HEK293 (cell line): ENCODE data around the gene TBC1D22A.

Experiments
- CTCF ChIA-PET: fragments of 350-600 bp; formaldehyde crosslinking; extraction: SDS; loops from one replicate; lab custom pipeline; 2021; ENCODE audit warnings: antibody characterized with exemption; lab: Yijun Ruan, JAX
- POLR2A ChIA-PET: fragments of 300-600 bp; formaldehyde crosslinking; extraction: SDS; loops from one replicate; lab custom pipeline; 2020; ENCODE audit warnings: antibody characterized with exemption, inconsistent platforms; lab: Yijun Ruan, JAX
- H3K27ac ChIP-seq: fragments of 200-500 bp; sonication (Bioruptor generic); 2 replicates; pipeline ENCODE4 v1.5.1; 2014; ENCODE audit warnings: low read depth, low read length, control low read depth, inconsistent platforms; ENCODE audit errors: extremely low read depth
- H3K36me3 ChIP-seq, 2 experiments: fragments of 200-500 bp in 1 of 2; sonication (Bioruptor generic) in 1 of 2; 1 replicate in 1 of 2; 2 replicates in 1 of 2; pipeline ENCODE4 v1.5.1; 2014 to 2017; ENCODE audit warnings: inconsistent platforms in 2 of 2, low read length in 2 of 2; ENCODE audit not compliant: control insufficient read depth in 2 of 2, insufficient read depth in 1 of 2
- H3K4me1 ChIP-seq: fragments of 200-500 bp; sonication (Bioruptor generic); 2 replicates; pipeline ENCODE4 v1.5.1; 2014; ENCODE audit warnings: mild to moderate bottlenecking, low read length, inconsistent platforms; ENCODE audit not compliant: control insufficient read depth, insufficient read depth
- H3K4me3 ChIP-seq: 2 replicates; pipeline ENCODE4 v1.5.1; 2011; ENCODE audit warnings: low read depth, mild to moderate bottlenecking, control low read depth, low read length, moderate library complexity
- H3K9me3 ChIP-seq: fragments of 200-500 bp; sonication (Bioruptor generic); 2 replicates; pipeline ENCODE4 v1.5.1; 2014; ENCODE audit warnings: low read depth, low read length, inconsistent platforms; ENCODE audit not compliant: control insufficient read depth, insufficient read depth
- GLIS1 ChIP-seq: fragments of 450-650 bp; formaldehyde crosslinking; IDR thresholded peaks from 2 replicates; pipeline ENCODE4 v1.5.1; 2016; ENCODE audit warnings: missing biosample characterization, missing genetic modification characterization
- KLF9 ChIP-seq: fragments of 450-650 bp; formaldehyde crosslinking; IDR thresholded peaks from 2 replicates; pipeline ENCODE4 v1.5.1; 2016; ENCODE audit warnings: missing biosample characterization, missing genetic modification characterization, low read depth
- SP7 ChIP-seq: fragments of 450-650 bp; formaldehyde crosslinking; IDR thresholded peaks from 2 replicates; pipeline ENCODE4 v1.5.1; 2016; ENCODE audit warnings: missing biosample characterization, missing genetic modification characterization
- TCF7L2 ChIP-seq: IDR thresholded peaks from 2 replicates; pipeline ENCODE4 v1.6.1; 2011; ENCODE audit warnings: low read depth, mild to moderate bottlenecking, inconsistent platforms, low read length, moderate library complexity, borderline replicate concordance
- ZBTB48 ChIP-seq: fragments of 450-650 bp; formaldehyde crosslinking; IDR thresholded peaks from 2 replicates; pipeline ENCODE4 v1.5.1; 2016; ENCODE audit warnings: missing biosample characterization, missing genetic modification characterization
- ZFP3 ChIP-seq: fragments of 450-650 bp; formaldehyde crosslinking; IDR thresholded peaks from 2 replicates; pipeline ENCODE4 v1.5.1; 2016; ENCODE audit warnings: low read depth, missing biosample characterization, missing genetic modification characterization
- ZFP69B ChIP-seq: fragments of 450-650 bp; formaldehyde crosslinking; IDR thresholded peaks from 2 replicates; pipeline ENCODE4 v1.5.1; 2016; ENCODE audit warnings: missing biosample characterization, missing genetic modification characterization
- ZNF112 ChIP-seq: fragments of 450-650 bp; formaldehyde crosslinking; IDR thresholded peaks from 2 replicates; pipeline ENCODE4 v1.5.0; 2017; ENCODE audit warnings: missing biosample characterization, missing genetic modification characterization
- ZNF174 ChIP-seq: fragments of 450-650 bp; formaldehyde crosslinking; IDR thresholded peaks from 2 replicates; pipeline ENCODE4 v1.5.0; 2017; ENCODE audit warnings: missing biosample characterization, mild to moderate bottlenecking, missing genetic modification characterization
- ZNF2 ChIP-seq: fragments of 450-650 bp; formaldehyde crosslinking; IDR thresholded peaks from 2 replicates; pipeline ENCODE4 v1.5.1; 2016; ENCODE audit warnings: missing biosample characterization, missing genetic modification characterization
- ZNF335 ChIP-seq: fragments of 450-650 bp; formaldehyde crosslinking; conservative IDR thresholded peaks from 2 replicates; pipeline ENCODE4 v1.5.1; 2016; ENCODE audit warnings: missing biosample characterization, missing genetic modification characterization
- ZNF510 ChIP-seq: fragments of 450-650 bp; formaldehyde crosslinking; IDR thresholded peaks from 2 replicates; pipeline ENCODE4 v1.5.1; 2018; ENCODE audit warnings: mild to moderate bottlenecking, missing genetic modification characterization, missing biosample characterization; ENCODE audit not compliant: insufficient replicate concordance
- ZNF549 ChIP-seq: fragments of 450-650 bp; IDR thresholded peaks from 2 replicates; pipeline ENCODE4 v1.5.1; 2018; ENCODE audit warnings: missing biosample characterization, missing genetic modification characterization, mild to moderate bottlenecking, inconsistent platforms, moderate library complexity
- ZNF623 ChIP-seq: fragments of 450-650 bp; formaldehyde crosslinking; IDR thresholded peaks from 2 replicates; pipeline ENCODE4 v1.5.1; 2016; ENCODE audit warnings: missing biosample characterization, missing genetic modification characterization
- ZNF624 ChIP-seq: fragments of 450-650 bp; formaldehyde crosslinking; IDR thresholded peaks from 2 replicates; pipeline ENCODE4 v1.5.1; 2017; ENCODE audit warnings: missing biosample characterization, missing genetic modification characterization
- ZNF660 ChIP-seq: fragments of 450-650 bp; IDR thresholded peaks from 2 replicates; pipeline ENCODE4 v1.5.1; 2018; ENCODE audit warnings: missing biosample characterization, mild to moderate bottlenecking, missing genetic modification characterization
- ZNF768 ChIP-seq: fragments of 450-650 bp; formaldehyde crosslinking; IDR thresholded peaks from 2 replicates; pipeline ENCODE4 v1.5.1; 2018; ENCODE audit warnings: missing biosample characterization, mild to moderate bottlenecking, missing genetic modification characterization
- ZNF776 ChIP-seq: fragments of 450-650 bp; formaldehyde crosslinking; IDR thresholded peaks from 2 replicates; pipeline ENCODE4 v1.5.0; 2017; ENCODE audit warnings: missing biosample characterization, missing genetic modification characterization, borderline replicate concordance
- ZNF791 ChIP-seq: fragments of 450-650 bp; formaldehyde crosslinking; IDR thresholded peaks from 2 replicates; pipeline ENCODE4 v1.5.1; 2016; ENCODE audit warnings: missing biosample characterization, missing genetic modification characterization
- ZSCAN30 ChIP-seq: fragments of 450-650 bp; IDR thresholded peaks from 2 replicates; pipeline ENCODE4 v1.5.1; 2018; ENCODE audit warnings: missing biosample characterization, mild to moderate bottlenecking, missing genetic modification characterization, moderate library complexity
- TF ChIP-seq, protein P1 (sequence below): fragments of 450-650 bp; formaldehyde crosslinking; IDR thresholded peaks from 2 replicates; pipeline ENCODE4 v1.5.1; 2016; ENCODE audit warnings: missing biosample characterization, missing genetic modification characterization
- TF ChIP-seq, protein P2 (sequence below): IDR thresholded peaks from 2 replicates; pipeline ENCODE4 v1.6.1; 2011; ENCODE audit warnings: mild to moderate bottlenecking, low read depth, low read length, borderline replicate concordance
- TF ChIP-seq, protein P3 (sequence below): fragments of 450-650 bp; formaldehyde crosslinking; IDR thresholded peaks from 2 replicates; pipeline ENCODE4 v1.5.1; 2016; ENCODE audit warnings: missing biosample characterization, missing genetic modification characterization
- TF ChIP-seq, protein P4 (sequence below): fragments of 450-650 bp; formaldehyde crosslinking; IDR thresholded peaks from 2 replicates; pipeline ENCODE4 v1.5.0; 2017; ENCODE audit warnings: missing biosample characterization, missing genetic modification characterization, borderline replicate concordance

Gene TBC1D22A

DNA sequence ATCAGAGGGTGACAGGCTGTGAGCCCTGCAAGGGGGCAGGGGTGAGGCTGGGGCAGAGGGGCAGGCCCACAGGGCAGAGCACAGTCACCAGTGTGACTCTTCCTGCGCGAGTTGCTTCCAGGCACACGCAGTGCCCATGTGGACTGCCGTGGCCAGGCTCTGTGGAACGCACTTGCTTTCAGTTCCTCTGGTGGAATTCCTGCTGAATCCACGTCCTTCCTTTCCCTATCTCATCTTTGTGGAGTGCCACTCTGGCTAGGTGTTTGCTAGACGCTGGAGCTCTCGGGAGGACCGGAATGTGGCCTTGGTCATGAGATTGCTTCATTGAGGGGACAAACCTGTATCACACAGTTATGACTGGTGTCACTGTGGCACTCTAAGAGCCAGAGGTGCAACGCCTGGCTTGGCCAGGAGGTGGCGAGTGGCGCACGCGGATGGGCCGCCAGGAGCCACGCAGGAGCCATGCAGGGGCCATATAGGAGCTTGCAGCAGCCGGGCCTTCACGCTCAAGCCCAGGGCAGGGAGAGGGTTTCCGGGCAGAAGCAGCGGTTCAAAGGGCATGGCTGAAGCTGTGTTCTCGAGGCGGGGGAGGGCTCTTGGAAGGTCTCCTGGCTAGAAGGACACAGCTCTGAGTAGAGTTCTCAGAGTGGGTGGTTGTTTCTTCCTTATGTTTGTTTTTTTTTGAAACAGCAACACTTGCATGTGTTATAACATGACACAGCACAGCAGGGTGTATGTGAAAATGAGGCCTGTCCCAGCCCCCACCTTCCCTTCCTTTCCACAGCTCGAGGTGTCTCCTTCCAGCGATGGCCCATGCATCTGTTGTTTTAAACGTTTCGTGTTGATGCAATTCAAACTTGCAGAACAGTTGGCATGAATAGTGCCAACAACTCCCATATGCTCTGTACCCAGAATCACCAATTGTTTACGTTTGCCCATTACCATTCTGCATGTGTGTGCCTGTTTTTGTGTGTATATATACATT is 36.2 kb downstream of the TBC1D22A start (continued):
- TF ChIP-seq ZNF335: no peak
- no peak for TF ChIP-seq ZNF112 (tag by site-specific recombination)
- TF ChIP-seq ZNF791 (tag by site-specific recombination): no peak
- TF ChIP-seq ZNF549 (tag by site-specific recombination): no peak
- peak; percentile 48; the same call in 1 of the 2 replicates for TF ChIP-seq ZNF2
- TF ChIP-seq, protein P1, sequence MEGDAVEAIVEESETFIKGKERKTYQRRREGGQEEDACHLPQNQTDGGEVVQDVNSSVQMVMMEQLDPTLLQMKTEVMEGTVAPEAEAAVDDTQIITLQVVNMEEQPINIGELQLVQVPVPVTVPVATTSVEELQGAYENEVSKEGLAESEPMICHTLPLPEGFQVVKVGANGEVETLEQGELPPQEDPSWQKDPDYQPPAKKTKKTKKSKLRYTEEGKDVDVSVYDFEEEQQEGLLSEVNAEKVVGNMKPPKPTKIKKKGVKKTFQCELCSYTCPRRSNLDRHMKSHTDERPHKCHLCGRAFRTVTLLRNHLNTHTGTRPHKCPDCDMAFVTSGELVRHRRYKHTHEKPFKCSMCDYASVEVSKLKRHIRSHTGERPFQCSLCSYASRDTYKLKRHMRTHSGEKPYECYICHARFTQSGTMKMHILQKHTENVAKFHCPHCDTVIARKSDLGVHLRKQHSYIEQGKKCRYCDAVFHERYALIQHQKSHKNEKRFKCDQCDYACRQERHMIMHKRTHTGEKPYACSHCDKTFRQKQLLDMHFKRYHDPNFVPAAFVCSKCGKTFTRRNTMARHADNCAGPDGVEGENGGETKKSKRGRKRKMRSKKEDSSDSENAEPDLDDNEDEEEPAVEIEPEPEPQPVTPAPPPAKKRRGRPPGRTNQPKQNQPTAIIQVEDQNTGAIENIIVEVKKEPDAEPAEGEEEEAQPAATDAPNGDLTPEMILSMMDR (tag by site-specific recombination): peak; percentile 89
- TF ChIP-seq ZNF174 (tag by site-specific recombination): no peak
- TF ChIP-seq, protein P2, sequence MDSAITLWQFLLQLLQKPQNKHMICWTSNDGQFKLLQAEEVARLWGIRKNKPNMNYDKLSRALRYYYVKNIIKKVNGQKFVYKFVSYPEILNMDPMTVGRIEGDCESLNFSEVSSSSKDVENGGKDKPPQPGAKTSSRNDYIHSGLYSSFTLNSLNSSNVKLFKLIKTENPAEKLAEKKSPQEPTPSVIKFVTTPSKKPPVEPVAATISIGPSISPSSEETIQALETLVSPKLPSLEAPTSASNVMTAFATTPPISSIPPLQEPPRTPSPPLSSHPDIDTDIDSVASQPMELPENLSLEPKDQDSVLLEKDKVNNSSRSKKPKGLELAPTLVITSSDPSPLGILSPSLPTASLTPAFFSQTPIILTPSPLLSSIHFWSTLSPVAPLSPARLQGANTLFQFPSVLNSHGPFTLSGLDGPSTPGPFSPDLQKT: no peak
- peak; percentile 98 for TF ChIP-seq ZSCAN30 (tag by site-specific recombination)
- TF ChIP-seq ZFP3 (tag by site-specific recombination): peak; percentile 64; the same call in 1 of the 2 replicates
- peak; percentile 55 for TF ChIP-seq GLIS1 (tag by site-specific recombination)
- TF ChIP-seq ZNF660 (tag by site-specific recombination): 0 out of 2 replicates have a peak, but pooled peaks have one; percentile 34
- TF ChIP-seq, all 188 proteins: peak for 11

DNA sequence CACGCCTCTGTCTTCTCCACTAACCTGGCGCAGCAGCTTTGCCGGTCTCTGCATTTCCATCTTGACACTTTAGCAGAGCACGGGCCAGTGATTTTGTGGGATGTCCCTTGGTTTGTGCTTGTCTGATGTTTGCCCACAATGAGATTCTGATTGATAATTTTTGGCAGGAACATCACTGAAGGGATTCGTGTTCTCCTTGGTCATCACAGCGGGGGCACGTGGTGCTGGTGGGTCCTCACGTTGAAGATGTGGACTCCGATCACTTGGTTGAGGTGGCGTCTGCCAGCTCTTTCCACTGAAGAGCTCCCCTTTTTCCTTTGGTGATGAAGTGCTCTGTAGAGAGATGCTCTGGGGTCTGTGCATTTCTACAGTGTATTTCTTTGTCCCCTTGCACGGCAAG is 37.2 kb downstream of the TBC1D22A start:
- 0 out of 2 replicates have a peak, but pooled peaks cover 2% of the 10 kb centered on the region for H3K4me1 ChIP-seq
- H3K4me3 ChIP-seq: no peak overlapping the region
- TF ChIP-seq, protein P3, sequence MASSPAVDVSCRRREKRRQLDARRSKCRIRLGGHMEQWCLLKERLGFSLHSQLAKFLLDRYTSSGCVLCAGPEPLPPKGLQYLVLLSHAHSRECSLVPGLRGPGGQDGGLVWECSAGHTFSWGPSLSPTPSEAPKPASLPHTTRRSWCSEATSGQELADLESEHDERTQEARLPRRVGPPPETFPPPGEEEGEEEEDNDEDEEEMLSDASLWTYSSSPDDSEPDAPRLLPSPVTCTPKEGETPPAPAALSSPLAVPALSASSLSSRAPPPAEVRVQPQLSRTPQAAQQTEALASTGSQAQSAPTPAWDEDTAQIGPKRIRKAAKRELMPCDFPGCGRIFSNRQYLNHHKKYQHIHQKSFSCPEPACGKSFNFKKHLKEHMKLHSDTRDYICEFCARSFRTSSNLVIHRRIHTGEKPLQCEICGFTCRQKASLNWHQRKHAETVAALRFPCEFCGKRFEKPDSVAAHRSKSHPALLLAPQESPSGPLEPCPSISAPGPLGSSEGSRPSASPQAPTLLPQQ (tag by site-specific recombination): no peak
- TF ChIP-seq ZNF623 (tag by site-specific recombination) (no peak), SP7 (tag by site-specific recombination) (no peak), ZFP69B (tag by site-specific recombination) (no peak), ZBTB48 (tag by site-specific recombination) (no peak), ZNF776 (tag by site-specific recombination) (no peak), TCF7L2 (no peak), ZNF768 (no peak), ZNF624 (tag by site-specific recombination) (no peak), KLF9 (tag by site-specific recombination) (no peak), ZNF510 (no peak)
- TF ChIP-seq, protein P4, sequence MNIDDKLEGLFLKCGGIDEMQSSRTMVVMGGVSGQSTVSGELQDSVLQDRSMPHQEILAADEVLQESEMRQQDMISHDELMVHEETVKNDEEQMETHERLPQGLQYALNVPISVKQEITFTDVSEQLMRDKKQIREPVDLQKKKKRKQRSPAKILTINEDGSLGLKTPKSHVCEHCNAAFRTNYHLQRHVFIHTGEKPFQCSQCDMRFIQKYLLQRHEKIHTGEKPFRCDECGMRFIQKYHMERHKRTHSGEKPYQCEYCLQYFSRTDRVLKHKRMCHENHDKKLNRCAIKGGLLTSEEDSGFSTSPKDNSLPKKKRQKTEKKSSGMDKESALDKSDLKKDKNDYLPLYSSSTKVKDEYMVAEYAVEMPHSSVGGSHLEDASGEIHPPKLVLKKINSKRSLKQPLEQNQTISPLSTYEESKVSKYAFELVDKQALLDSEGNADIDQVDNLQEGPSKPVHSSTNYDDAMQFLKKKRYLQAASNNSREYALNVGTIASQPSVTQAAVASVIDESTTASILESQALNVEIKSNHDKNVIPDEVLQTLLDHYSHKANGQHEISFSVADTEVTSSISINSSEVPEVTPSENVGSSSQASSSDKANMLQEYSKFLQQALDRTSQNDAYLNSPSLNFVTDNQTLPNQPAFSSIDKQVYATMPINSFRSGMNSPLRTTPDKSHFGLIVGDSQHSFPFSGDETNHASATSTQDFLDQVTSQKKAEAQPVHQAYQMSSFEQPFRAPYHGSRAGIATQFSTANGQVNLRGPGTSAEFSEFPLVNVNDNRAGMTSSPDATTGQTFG (tag by site-specific recombination): no peak
- ChIA-PET POLR2A (no interaction called here), CTCF (interaction anchor here (0.6 to 8.5 kb wide), 9 partner anchors 12 to 399 kb away, joined by 3 to 223 read pairs (median 7); partner anchors contain the start of gene TBC1D22A)
- no peaks in the 10 kb centered on the region for H3K9me3 ChIP-seq
- H3K36me3 ChIP-seq: peaks cover 0 to 59% of the 10 kb centered on the region in 2 experiments; a peak in 1 of 3 replicates
- H3K27ac ChIP-seq: no peak overlapping the region
